Activated T-cell treated with anti-CD3 and anti-CD28 coated beads, Interleukin-2, amount 50 U/mL, for 72 hours (primary cell): ENCODE data around the gene LIF. TPM values are rescaled to one million over a fixed set of nuclear protein-coding genes. Genes with fewer than 3 reads are reported as not detected.

Source experiments
- ATAC-seq, 2 donors: fragments of 150-1000 bp; cut with Tn5 transposase; replicated peaks in 1 of 2; 2 replicates each; pipeline ENCODE4 v1.10.0; 2021; ENCODE audit warnings: moderate library complexity in 2 of 2, mild to moderate bottlenecking in 1 of 2
- DNase-seq, 2 donors: peaks; one replicate each; pipeline ENCODE4 v3.0.0; 2021 to 2022; ENCODE audit warnings: mixed read lengths in 1 of 2
- H3K27ac Mint-ChIP-seq: one replicate; pipeline ENCODE4 v1.8.0; 2022; ENCODE audit warnings: mild to moderate bottlenecking, moderate library complexity, mixed read lengths
- H3K27me3 Mint-ChIP-seq: one replicate; pipeline ENCODE4 v1.8.0; 2022; ENCODE audit warnings: low read depth, mixed read lengths
- H3K36me3 Mint-ChIP-seq, 2 donors: one replicate each; pipeline ENCODE4 v1.8.0; 2022; ENCODE audit warnings: mixed read lengths in 2 of 2, mild to moderate bottlenecking in 1 of 2; ENCODE audit not compliant: insufficient read depth in 2 of 2
- H3K4me1 Mint-ChIP-seq: one replicate; pipeline ENCODE4 v1.8.0; 2022; ENCODE audit warnings: low read depth, mixed read lengths
- H3K4me3 Mint-ChIP-seq, 2 donors: one replicate each; pipeline ENCODE4 v1.8.0; 2022; ENCODE audit warnings: mild to moderate bottlenecking in 2 of 2, mixed read lengths in 2 of 2, moderate library complexity in 2 of 2
- H3K9me3 Mint-ChIP-seq, 2 donors: one replicate each; pipeline ENCODE4 v1.8.0; 2022; ENCODE audit warnings: mixed read lengths in 2 of 2
- total RNA-seq, 2 donors: library from RNA; stranded (reverse); gene quantifications; one replicate each; pipeline ENCODE4 v1.2.3, GENCODE V29; 2022

Gene LIF
- total RNA-seq, 2 donors from 2014 or later = 67.9 to 71.3 TPM

- peak overlapping the region; percentile 90 for H3K4me3 Mint-ChIP-seq
- DNase-seq = no peak
Measured at GRCh38 chr22:30288419-30289140, 42.0 kb upstream of the LIF start.

GRCh38 chr22:30287648-30288418, 41.3 kb upstream of the LIF start:
- peak; percentile 88 to 89 for DNase-seq
- H3K4me1 Mint-ChIP-seq = peaks cover 35% of the 10 kb centered on the region
- H3K27ac Mint-ChIP-seq = peak overlapping the region; percentile 60
- H3K36me3 Mint-ChIP-seq = peaks cover 0 to under 1% of the 10 kb centered on the region in 2 donors
- ATAC-seq = peak; percentile 50 to 54
- no peaks in the 10 kb centered on the region for H3K27me3 Mint-ChIP-seq
- H3K9me3 Mint-ChIP-seq = no peaks in the 10 kb centered on the region
- peak overlapping the region; percentile 90 for H3K4me3 Mint-ChIP-seq

More at GRCh38 chr22:30288419-30289140, 42.0 kb upstream of the LIF start:
- Mint-ChIP-seq H3K27me3 (no peaks in the 10 kb centered on the region), H3K36me3 (peaks cover 0 to 3% of the 10 kb centered on the region in 2 donors), H3K4me1 (peaks cover 30% of the 10 kb centered on the region), H3K9me3 (no peaks in the 10 kb centered on the region), H3K27ac (peak overlapping the region; percentile 60)
- ATAC-seq = no peak

GRCh38 chr22:30286813-30287647, 40.5 kb upstream of the LIF start:
- peak; percentile 88 to 94 for DNase-seq
- peak; percentile 41 to 45 for ATAC-seq
- H3K9me3 Mint-ChIP-seq = no peaks in the 10 kb centered on the region
- no peaks in the 10 kb centered on the region for H3K27me3 Mint-ChIP-seq
- H3K4me1 Mint-ChIP-seq = peaks cover 38% of the 10 kb centered on the region
- H3K4me3 Mint-ChIP-seq = no peak overlapping the region
- H3K36me3 Mint-ChIP-seq = no peaks in the 10 kb centered on the region
- no peak overlapping the region for H3K27ac Mint-ChIP-seq

GRCh38 chr22:30286331-30286730, 39.8 kb upstream of the LIF start:
- ATAC-seq (no peak), DNase-seq (no peak)
- Mint-ChIP-seq H3K9me3 (no peaks in the 10 kb centered on the region), H3K36me3 (no peaks in the 10 kb centered on the region), H3K27ac (no peak overlapping the region), H3K4me1 (peaks cover 38% of the 10 kb centered on the region), H3K27me3 (no peaks in the 10 kb centered on the region), H3K4me3 (no peak overlapping the region)

GRCh38 chr22:30285846-30286200, 39.3 kb upstream of the LIF start:
- ATAC-seq = no peak
- H3K27me3 Mint-ChIP-seq = no peaks in the 10 kb centered on the region
- H3K36me3 Mint-ChIP-seq = no peaks in the 10 kb centered on the region
- H3K9me3 Mint-ChIP-seq = no peaks in the 10 kb centered on the region
- no peak overlapping the region for H3K27ac Mint-ChIP-seq
- DNase-seq = no peak
- peaks cover 38% of the 10 kb centered on the region for H3K4me1 Mint-ChIP-seq
- H3K4me3 Mint-ChIP-seq = no peak overlapping the region

- Mint-ChIP-seq H3K27me3 (no peaks in the 10 kb centered on the region), H3K4me3 (no peak overlapping the region), H3K9me3 (no peaks in the 10 kb centered on the region), H3K36me3 (no peaks in the 10 kb centered on the region), H3K27ac (peak overlapping the region; percentile 28), H3K4me1 (peaks cover 35% of the 10 kb centered on the region)
- DNase-seq = no peak
- no peak for ATAC-seq
Measured at GRCh38 chr22:30285176-30285845, 38.8 kb upstream of the LIF start.

- Mint-ChIP-seq H3K9me3 (no peaks in the 10 kb centered on the region), H3K4me1 (peaks cover 31% of the 10 kb centered on the region), H3K4me3 (no peak overlapping the region), H3K36me3 (no peaks in the 10 kb centered on the region), H3K27ac (peak overlapping the region; percentile 27), H3K27me3 (no peaks in the 10 kb centered on the region)
- DNase-seq = no peak
- ATAC-seq = no peak
Measured at GRCh38 chr22:30284666-30285065, 38.1 kb upstream of the LIF start.

GRCh38 chr22:30284172-30284571, 37.6 kb upstream of the LIF start:
- no peak overlapping the region for H3K27ac Mint-ChIP-seq
- H3K4me3 Mint-ChIP-seq = no peak overlapping the region
- H3K36me3 Mint-ChIP-seq = no peaks in the 10 kb centered on the region
- H3K9me3 Mint-ChIP-seq = no peaks in the 10 kb centered on the region
- no peak for DNase-seq
- H3K4me1 Mint-ChIP-seq = peaks cover 36% of the 10 kb centered on the region
- H3K27me3 Mint-ChIP-seq = no peaks in the 10 kb centered on the region
- ATAC-seq = no peak

GRCh38 chr22:30283342-30283741, 36.8 kb upstream of the LIF start:
- Mint-ChIP-seq H3K9me3 (no peaks in the 10 kb centered on the region), H3K36me3 (no peaks in the 10 kb centered on the region), H3K27me3 (no peaks in the 10 kb centered on the region), H3K4me3 (no peak overlapping the region), H3K27ac (no peak overlapping the region), H3K4me1 (peaks cover 40% of the 10 kb centered on the region)
- DNase-seq (no peak), ATAC-seq (no peak)

- Mint-ChIP-seq H3K27ac (no peak overlapping the region), H3K9me3 (no peaks in the 10 kb centered on the region), H3K4me1 (peaks cover 32% of the 10 kb centered on the region), H3K36me3 (no peaks in the 10 kb centered on the region), H3K4me3 (no peak overlapping the region), H3K27me3 (no peaks in the 10 kb centered on the region)
- no peak for DNase-seq
- ATAC-seq = no peak
Measured at GRCh38 chr22:30282616-30283046, 36.1 kb upstream of the LIF start.

GRCh38 chr22:30280505-30280904, 33.9 kb upstream of the LIF start:
- H3K36me3 Mint-ChIP-seq = peaks cover 0 to 2% of the 10 kb centered on the region in 2 donors
- H3K27ac Mint-ChIP-seq = no peak overlapping the region
- H3K4me3 Mint-ChIP-seq = no peak overlapping the region
- H3K4me1 Mint-ChIP-seq = peaks cover 30% of the 10 kb centered on the region
- ATAC-seq (no peak), DNase-seq (no peak)
- no peaks in the 10 kb centered on the region for H3K9me3 Mint-ChIP-seq
- H3K27me3 Mint-ChIP-seq = no peaks in the 10 kb centered on the region

GRCh38 chr22:30279932-30280331, 33.4 kb upstream of the LIF start:
- H3K4me1 Mint-ChIP-seq = peaks cover 36% of the 10 kb centered on the region
- no peak overlapping the region for H3K27ac Mint-ChIP-seq
- no peaks in the 10 kb centered on the region for H3K9me3 Mint-ChIP-seq
- no peaks in the 10 kb centered on the region for H3K27me3 Mint-ChIP-seq
- DNase-seq (no peak), ATAC-seq (no peak)
- no peak overlapping the region for H3K4me3 Mint-ChIP-seq
- H3K36me3 Mint-ChIP-seq = peaks cover 0 to 2% of the 10 kb centered on the region in 2 donors
